ENCODE measurements around the gene RAB3IL1.

The RAB3IL1 gene

DNA sequence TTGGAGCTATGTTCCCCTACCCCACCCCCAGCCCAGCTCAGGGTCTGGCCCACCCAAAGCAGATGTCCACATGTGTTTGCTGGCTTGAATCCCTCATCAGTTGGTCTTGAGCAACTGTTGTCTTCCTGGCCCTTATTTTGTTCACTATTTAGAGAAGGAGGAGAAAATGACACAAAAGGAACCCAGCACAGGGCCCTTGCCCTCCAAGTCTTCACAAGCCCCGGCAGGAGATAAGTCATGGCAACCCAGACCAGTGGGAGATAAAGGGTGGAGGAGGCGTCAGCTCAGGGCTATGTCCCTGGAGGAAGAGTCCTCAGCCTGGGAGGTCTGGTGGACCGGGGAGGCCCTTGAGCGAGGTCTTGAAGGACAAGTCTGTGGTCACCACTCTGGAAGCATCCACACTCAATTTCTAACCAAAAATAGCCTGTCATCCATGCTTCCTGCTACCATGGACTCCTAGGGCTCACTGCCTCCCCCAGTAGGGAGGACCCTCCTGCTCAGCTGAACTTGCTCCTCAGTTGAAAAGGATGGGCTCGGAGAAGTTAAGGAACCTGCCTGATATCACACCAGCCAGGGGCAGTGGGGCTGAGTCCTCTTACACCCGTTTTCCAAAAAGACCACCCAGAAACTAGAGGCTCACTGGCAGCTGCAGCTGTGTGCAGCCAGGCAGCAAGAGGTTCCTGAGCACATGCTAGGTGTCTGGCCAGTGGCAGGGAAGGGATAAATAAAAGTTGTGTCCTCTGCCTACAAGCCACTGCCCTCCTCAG is 1.8 kb upstream of the RAB3IL1 start:
- TF ChIP-seq, protein P1, sequence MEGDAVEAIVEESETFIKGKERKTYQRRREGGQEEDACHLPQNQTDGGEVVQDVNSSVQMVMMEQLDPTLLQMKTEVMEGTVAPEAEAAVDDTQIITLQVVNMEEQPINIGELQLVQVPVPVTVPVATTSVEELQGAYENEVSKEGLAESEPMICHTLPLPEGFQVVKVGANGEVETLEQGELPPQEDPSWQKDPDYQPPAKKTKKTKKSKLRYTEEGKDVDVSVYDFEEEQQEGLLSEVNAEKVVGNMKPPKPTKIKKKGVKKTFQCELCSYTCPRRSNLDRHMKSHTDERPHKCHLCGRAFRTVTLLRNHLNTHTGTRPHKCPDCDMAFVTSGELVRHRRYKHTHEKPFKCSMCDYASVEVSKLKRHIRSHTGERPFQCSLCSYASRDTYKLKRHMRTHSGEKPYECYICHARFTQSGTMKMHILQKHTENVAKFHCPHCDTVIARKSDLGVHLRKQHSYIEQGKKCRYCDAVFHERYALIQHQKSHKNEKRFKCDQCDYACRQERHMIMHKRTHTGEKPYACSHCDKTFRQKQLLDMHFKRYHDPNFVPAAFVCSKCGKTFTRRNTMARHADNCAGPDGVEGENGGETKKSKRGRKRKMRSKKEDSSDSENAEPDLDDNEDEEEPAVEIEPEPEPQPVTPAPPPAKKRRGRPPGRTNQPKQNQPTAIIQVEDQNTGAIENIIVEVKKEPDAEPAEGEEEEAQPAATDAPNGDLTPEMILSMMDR (IDR thresholded peaks at IDR 0.05; ENCODE audit: low read depth, low read length, missing control alignments), result no peak

DNA sequence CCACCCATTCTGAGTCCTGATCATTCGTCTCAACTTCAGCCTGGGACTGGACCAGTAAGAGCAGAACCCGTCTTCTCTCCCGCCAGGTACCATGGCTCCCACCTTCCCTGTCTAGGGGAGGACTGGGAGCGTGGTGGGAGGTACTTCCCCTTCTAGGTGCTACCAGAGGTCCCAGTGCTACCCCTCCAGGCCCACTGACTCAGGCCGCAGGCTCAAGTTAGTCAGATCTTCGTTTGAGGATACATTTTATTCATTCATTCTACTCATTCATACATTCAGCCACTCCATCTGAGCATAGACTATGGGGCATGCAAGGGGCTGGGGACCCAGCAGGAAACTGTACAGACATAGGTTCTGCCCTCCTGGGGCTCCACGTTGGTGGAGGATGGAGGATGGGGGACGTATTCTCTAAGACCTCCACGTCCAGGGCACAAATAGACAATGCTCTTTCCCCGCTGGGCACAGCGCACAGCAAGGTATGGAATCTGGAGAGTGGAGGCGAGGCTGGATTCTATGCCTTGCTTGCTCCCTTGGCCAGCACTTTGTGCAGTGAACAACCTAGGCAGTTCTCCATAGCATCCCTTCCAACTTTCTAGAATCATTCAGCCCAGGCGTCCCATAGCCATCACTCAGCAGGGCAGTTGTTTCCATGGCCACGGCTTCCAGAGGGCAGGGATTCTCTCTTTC is 1.0 kb upstream of the RAB3IL1 start:
- in situ Hi-C loops (cut with HindIII; ENCODE audit: low pct_ligation_motif_present, low sequenced_read_pairs), result loop anchor here (25.0 kb wide), 1 partner anchor 194 kb away; the partner anchor contains the start of gene INCENP
- H3K4me3 ChIP-seq (ENCODE audit: low read depth, low read length), result no peak overlapping the region
- DNase-seq, result no peak

More for the DNA sequence above, 1.8 kb upstream of the RAB3IL1 start:
- Histone ChIP-seq H3K27ac (no peak overlapping the region), H3K27me3 (replicated peaks) (peaks cover 21% of the 10 kb centered on the region), H3K4me3 (ENCODE audit: low read depth, low read length) (no peak overlapping the region), H3K36me3 (replicated peaks) (no peaks in the 10 kb centered on the region)
- no peak for DNase-seq
- in situ Hi-C loops (cut with HindIII; ENCODE audit: low pct_ligation_motif_present, low sequenced_read_pairs), result loop anchor here (25.0 kb wide), 1 partner anchor 193 kb away; the partner anchor contains the start of gene INCENP

GRCh38 chr11:61916737-61917333 is 531 bp downstream of the RAB3IL1 start:
- H3K27ac ChIP-seq, result no peak overlapping the region
- in situ Hi-C loops (cut with HindIII; ENCODE audit: low pct_ligation_motif_present, low sequenced_read_pairs), result loop anchor here (25.0 kb wide), 1 partner anchor 195 kb away; the partner anchor contains the start of gene INCENP
- H3K4me3 ChIP-seq (ENCODE audit: low read depth, low read length), result peak overlapping the region; percentile 43
- TF ChIP-seq, protein P1 (IDR thresholded peaks at IDR 0.05; ENCODE audit: low read depth, low read length, missing control alignments), result no peak
- H3K36me3 ChIP-seq (replicated peaks), result no peaks in the 10 kb centered on the region
- peaks cover 21% of the 10 kb centered on the region for H3K27me3 ChIP-seq (replicated peaks)
- no peak for DNase-seq

More for the DNA sequence above, 1.0 kb upstream of the RAB3IL1 start:
- TF ChIP-seq, protein P1 (IDR thresholded peaks at IDR 0.05; ENCODE audit: low read depth, low read length, missing control alignments), result no peak
- Histone ChIP-seq H3K36me3 (replicated peaks) (no peaks in the 10 kb centered on the region), H3K27ac (no peak overlapping the region), H3K27me3 (replicated peaks) (peaks cover 21% of the 10 kb centered on the region)

GRCh38 chr11:61914471-61915171 is 2.7 kb downstream of the RAB3IL1 start:
- no peak for DNase-seq
- H3K27ac ChIP-seq, result no peak overlapping the region
- TF ChIP-seq, protein P1 (IDR thresholded peaks at IDR 0.05; ENCODE audit: low read depth, low read length, missing control alignments), result no peak
- in situ Hi-C loops (cut with HindIII; ENCODE audit: low pct_ligation_motif_present, low sequenced_read_pairs), result loop anchor here (25.0 kb wide), 1 partner anchor 198 kb away; the partner anchor contains the start of gene INCENP
- no peaks in the 10 kb centered on the region for H3K36me3 ChIP-seq (replicated peaks)
- H3K27me3 ChIP-seq (replicated peaks), result peaks cover 20% of the 10 kb centered on the region
- H3K4me3 ChIP-seq (ENCODE audit: low read depth, low read length), result no peak overlapping the region

GRCh38 chr11:61913699-61914395 is 3.5 kb downstream of the RAB3IL1 start:
- TF ChIP-seq, protein P1 (IDR thresholded peaks at IDR 0.05; ENCODE audit: low read depth, low read length, missing control alignments), result no peak

More at GRCh38 chr11:61913699-61914395, 3.5 kb downstream of the RAB3IL1 start:
- Histone ChIP-seq H3K4me3 (ENCODE audit: low read depth, low read length) (no peak overlapping the region), H3K27ac (no peak overlapping the region), H3K27me3 (replicated peaks) (peaks cover 15% of the 10 kb centered on the region), H3K36me3 (replicated peaks) (no peaks in the 10 kb centered on the region)
- DNase-seq, result no peak
- in situ Hi-C loops (cut with HindIII; ENCODE audit: low pct_ligation_motif_present, low sequenced_read_pairs), result loop anchor here (25.0 kb wide), 1 partner anchor 198 kb away; the partner anchor contains the start of gene INCENP
